H9 (cell line): ENCODE data around the gene ZNF124. TPM values are rescaled to one million over a fixed set of nuclear protein-coding genes. Genes with fewer than 3 reads are reported as not detected.

Experiments used
- DNase-seq: peaks from one replicate; pipeline ENCODE4 v3.0.0-alpha.2; 2017
- H2AFZ ChIP-seq: one replicate; pipeline ENCODE4 v1.6.1; 2013; ENCODE audit warnings: mild to moderate bottlenecking, low read length, control low read depth, moderate library complexity
- H2AK5ac ChIP-seq: 2 replicates; pipeline ENCODE4 v1.6.1; 2013; ENCODE audit warnings: low read length, control low read depth, mixed read lengths; ENCODE audit not compliant: insufficient read length
- H2BK120ac ChIP-seq: one replicate; pipeline ENCODE4 v1.6.1; 2013; ENCODE audit warnings: low read depth, mild to moderate bottlenecking, low read length, control low read depth, inconsistent platforms; ENCODE audit not compliant: poor library complexity, severe bottlenecking
- H2BK12ac ChIP-seq: 2 replicates; pipeline ENCODE4 v1.6.1; 2013; ENCODE audit warnings: low read length, control low read depth, mixed read lengths, low read depth; ENCODE audit not compliant: insufficient read length
- H2BK15ac ChIP-seq: 2 replicates; pipeline ENCODE4 v1.6.1; 2013; ENCODE audit warnings: low read depth, low read length, control low read depth
- H2BK20ac ChIP-seq: one replicate; pipeline ENCODE4 v1.6.1; 2013; ENCODE audit warnings: low read depth, mild to moderate bottlenecking, low read length, control low read depth, inconsistent platforms; ENCODE audit not compliant: poor library complexity, severe bottlenecking
- H2BK5ac ChIP-seq: 2 replicates; pipeline ENCODE4 v1.6.1; 2013; ENCODE audit warnings: low read length, control low read depth, mixed read lengths; ENCODE audit not compliant: insufficient read length
- H3K14ac ChIP-seq: 2 replicates; pipeline ENCODE4 v1.6.1; 2013; ENCODE audit warnings: low read length, control low read depth; ENCODE audit not compliant: insufficient read depth
- H3K18ac ChIP-seq: 2 replicates; pipeline ENCODE4 v1.6.1; 2013; ENCODE audit warnings: low read depth, mild to moderate bottlenecking, mixed read lengths, low read length, control low read depth; ENCODE audit not compliant: insufficient read length
- H3K23ac ChIP-seq: 2 replicates; pipeline ENCODE4 v1.6.1; 2013; ENCODE audit warnings: low read length, control low read depth, mixed read lengths, low read depth; ENCODE audit not compliant: insufficient read length
- H3K23me2 ChIP-seq: 2 replicates; pipeline ENCODE4 v1.6.1; 2013; ENCODE audit warnings: low read depth, mild to moderate bottlenecking, mixed read lengths, low read length, control low read depth; ENCODE audit not compliant: insufficient read length, poor library complexity, severe bottlenecking
- H3K27ac ChIP-seq: 2 replicates; pipeline ENCODE4 v1.5.1; 2013; ENCODE audit warnings: low read length, control low read depth, mixed read lengths, low read depth; ENCODE audit not compliant: insufficient read length
- H3K27me3 ChIP-seq: 2 replicates; pipeline ENCODE4 v1.6.1; 2013; ENCODE audit warnings: low read length, control low read depth, inconsistent platforms; ENCODE audit not compliant: insufficient read depth
- H3K4ac ChIP-seq: 2 replicates; pipeline ENCODE4 v1.6.1; 2013; ENCODE audit warnings: low read depth, mild to moderate bottlenecking, control low read depth, inconsistent platforms, low read length, moderate library complexity
- H3K4me1 ChIP-seq: 2 replicates; pipeline ENCODE4 v1.6.1; 2013; ENCODE audit warnings: low read length, control low read depth, inconsistent platforms; ENCODE audit not compliant: insufficient read depth
- H3K4me2 ChIP-seq: 2 replicates; pipeline ENCODE4 v1.6.1; 2013; ENCODE audit warnings: low read length, control low read depth, mixed read lengths; ENCODE audit not compliant: insufficient read length, insufficient read depth
- H3K56ac ChIP-seq: 2 replicates; pipeline ENCODE4 v1.6.1; 2013; ENCODE audit warnings: low read depth, mild to moderate bottlenecking, mixed read lengths, low read length, control low read depth; ENCODE audit not compliant: insufficient read length
- H3K79me1 ChIP-seq: 2 replicates; pipeline ENCODE4 v1.6.1; 2013; ENCODE audit warnings: low read depth, mild to moderate bottlenecking, moderate library complexity, low read length, control low read depth, inconsistent platforms; ENCODE audit not compliant: insufficient read depth, poor library complexity, severe bottlenecking
- H3K79me2 ChIP-seq: 2 replicates; pipeline ENCODE4 v1.6.1; 2013; ENCODE audit warnings: low read length, control low read depth, inconsistent platforms; ENCODE audit not compliant: insufficient read depth
- H3K9ac ChIP-seq: 2 replicates; pipeline ENCODE4 v1.6.1; 2013; ENCODE audit warnings: low read length, control low read depth, mixed read lengths; ENCODE audit not compliant: insufficient read length; ENCODE audit errors: extremely low read depth
- H3K9me3 ChIP-seq: one replicate; pipeline ENCODE4 v1.6.1; 2013; ENCODE audit warnings: low read depth, low read length, inconsistent platforms; ENCODE audit not compliant: control insufficient read depth
- H3T11ph ChIP-seq: one replicate; pipeline ENCODE4 v1.6.1; 2013; ENCODE audit warnings: mild to moderate bottlenecking, low read length, control low read depth, inconsistent platforms
- H4K20me1 ChIP-seq: one replicate; pipeline ENCODE4 v1.6.1; 2013; ENCODE audit not compliant: control insufficient read depth, insufficient read length, insufficient read depth
- H4K5ac ChIP-seq: 2 replicates; pipeline ENCODE4 v1.6.1; 2013; ENCODE audit warnings: low read depth, mild to moderate bottlenecking, mixed read lengths, low read length, control low read depth; ENCODE audit not compliant: insufficient read length
- H4K8ac ChIP-seq: replicated peaks from 2 replicates; pipeline ENCODE4 v1.6.1; 2013; ENCODE audit warnings: low read length, control low read depth, mixed read lengths, low read depth; ENCODE audit not compliant: insufficient read length
- H4K91ac ChIP-seq: 2 replicates; pipeline ENCODE4 v1.6.1; 2013; ENCODE audit warnings: low read depth, mild to moderate bottlenecking, moderate library complexity, mixed read lengths, low read length, control low read depth; ENCODE audit not compliant: insufficient read length
- H3K27ac Mint-ChIP-seq, 3 experiments: 2 replicates in 2 of 3; 3 replicates in 1 of 3; pipeline ENCODE4 v1.8.0; 2020 to 2021; ENCODE audit warnings: mixed read lengths in 3 of 3, mild to moderate bottlenecking in 1 of 3, moderate library complexity in 1 of 3
- H3K27me3 Mint-ChIP-seq: 2 replicates; pipeline ENCODE4 v1.8.0; 2021; ENCODE audit warnings: low read depth, mild to moderate bottlenecking, moderate library complexity, mixed read lengths
- H3K36me3 Mint-ChIP-seq, 3 experiments: 2 replicates in 2 of 3; 3 replicates in 1 of 3; pipeline ENCODE4 v1.8.0; 2020 to 2021; ENCODE audit warnings: low read depth in 3 of 3, mixed read lengths in 3 of 3; ENCODE audit not compliant: insufficient read depth in 1 of 3
- H3K4me1 Mint-ChIP-seq, 2 experiments: 2 replicates each; pipeline ENCODE4 v1.8.0; 2020; ENCODE audit warnings: mixed read lengths in 2 of 2
- H3K4me3 Mint-ChIP-seq, 2 experiments: 2 replicates in 1 of 2; 3 replicates in 1 of 2; pipeline ENCODE4 v1.8.0; 2020 to 2021; ENCODE audit warnings: mild to moderate bottlenecking in 2 of 2, mixed read lengths in 2 of 2, moderate library complexity in 1 of 2
- H3K9me3 Mint-ChIP-seq, 2 experiments: 2 replicates in 1 of 2; 3 replicates in 1 of 2; pipeline ENCODE4 v1.8.0; 2020; ENCODE audit warnings: mild to moderate bottlenecking in 2 of 2, mixed read lengths in 2 of 2, moderate library complexity in 1 of 2
- WGBS: extraction: QIAGEN DNeasy Blood & Tissue Kit; methylation state at CpG from one replicate; pipeline ENCODE4 v1.1.7; 2013; ENCODE audit warnings: missing lambda C conversion rate, low lambda C conversion rate, mixed read lengths; ENCODE audit not compliant: insufficient read length; ENCODE audit errors: extremely low coverage; 5-methylcytosine and 5-hydroxymethylcytosine counted together
- total RNA-seq: library from RNA; stranded (reverse); gene quantifications from 2 replicates; pipeline ENCODE4 v1.2.1, GENCODE V29; 2021
- TF ChIP-seq, protein P1 (sequence below): fragments of 200-600 bp; sonication (generic); conservative IDR thresholded peaks from 3 replicates; pipeline ENCODE4 v1.8.0; 2021; ENCODE audit warnings: antibody characterized with exemption, mild to moderate bottlenecking

ZNF124 gene
- total RNA-seq, 1 experiment from 2014 or later = 50.6 TPM

DNA sequence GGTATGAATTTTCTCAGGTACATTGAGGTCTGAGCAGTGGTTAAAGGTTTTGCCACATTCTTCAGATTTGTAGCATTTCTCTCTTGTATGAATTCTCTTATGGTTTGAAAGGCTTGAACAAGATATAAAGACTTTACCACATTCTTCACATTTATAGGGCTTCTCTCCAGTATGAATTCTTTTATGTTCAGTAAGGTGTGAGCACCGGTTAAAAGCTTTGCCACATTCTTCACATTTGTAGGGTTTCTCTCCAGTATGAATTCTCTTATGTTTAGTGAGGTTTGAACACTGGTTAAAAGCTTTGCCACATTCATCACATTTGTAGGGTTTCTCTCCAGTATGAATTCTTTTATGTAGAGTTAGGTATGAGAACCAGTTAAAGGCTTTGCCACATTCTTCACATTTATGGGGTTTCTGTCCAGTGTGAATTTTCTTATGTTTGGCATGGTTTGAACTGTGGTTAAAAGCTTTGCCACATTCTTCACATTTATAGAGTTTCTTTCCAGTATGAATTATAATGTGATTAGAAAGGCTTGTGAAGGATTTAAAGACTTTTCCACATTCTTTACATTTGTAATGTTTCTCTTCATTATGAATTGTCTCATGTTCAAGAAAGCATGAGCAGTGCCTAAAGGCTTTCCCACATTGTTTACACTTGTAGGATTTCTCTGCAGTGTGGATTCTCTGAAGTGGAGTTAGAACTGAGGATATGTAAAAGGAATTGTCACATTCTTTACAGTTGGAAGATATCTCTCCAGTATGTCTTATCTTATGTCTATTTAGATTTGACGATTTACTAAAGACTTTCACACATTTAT lies 18.4 kb upstream of the ZNF124 start:
- Histone ChIP-seq H3K56ac (no peak overlapping the region), H3K9ac (no peak overlapping the region), H3K27me3 (no peaks in the 10 kb centered on the region), H2BK5ac (no peak overlapping the region), H2BK120ac (no peak overlapping the region), H2BK12ac (no peak overlapping the region), H3K18ac (no peak overlapping the region), H2BK20ac (no peak overlapping the region), H3K4me1 (no peaks in the 10 kb centered on the region), H2AK5ac (no peak overlapping the region), H4K91ac (no peak overlapping the region), H3K79me1 (no peaks in the 10 kb centered on the region), H3K23me2 (no peaks in the 10 kb centered on the region), H3K4ac (no peak overlapping the region), H3K4me2 (no peak overlapping the region), H2AFZ (no peak overlapping the region), H3T11ph (no peak overlapping the region), H3K9me3 (peaks cover 21% of the 10 kb centered on the region), H3K27ac (no peak overlapping the region), H3K23ac (no peak overlapping the region), H4K8ac (no peak overlapping the region), H3K79me2 (no peaks in the 10 kb centered on the region), H2BK15ac (no peak overlapping the region), H4K20me1 (no peaks in the 10 kb centered on the region), H3K14ac (no peak overlapping the region), H4K5ac (no peak overlapping the region)
- H3K9me3 Mint-ChIP-seq = peaks cover 45 to 59% of the 10 kb centered on the region in 2 experiments
- no peaks in the 10 kb centered on the region for H3K4me1 Mint-ChIP-seq
- TF ChIP-seq, protein P1, sequence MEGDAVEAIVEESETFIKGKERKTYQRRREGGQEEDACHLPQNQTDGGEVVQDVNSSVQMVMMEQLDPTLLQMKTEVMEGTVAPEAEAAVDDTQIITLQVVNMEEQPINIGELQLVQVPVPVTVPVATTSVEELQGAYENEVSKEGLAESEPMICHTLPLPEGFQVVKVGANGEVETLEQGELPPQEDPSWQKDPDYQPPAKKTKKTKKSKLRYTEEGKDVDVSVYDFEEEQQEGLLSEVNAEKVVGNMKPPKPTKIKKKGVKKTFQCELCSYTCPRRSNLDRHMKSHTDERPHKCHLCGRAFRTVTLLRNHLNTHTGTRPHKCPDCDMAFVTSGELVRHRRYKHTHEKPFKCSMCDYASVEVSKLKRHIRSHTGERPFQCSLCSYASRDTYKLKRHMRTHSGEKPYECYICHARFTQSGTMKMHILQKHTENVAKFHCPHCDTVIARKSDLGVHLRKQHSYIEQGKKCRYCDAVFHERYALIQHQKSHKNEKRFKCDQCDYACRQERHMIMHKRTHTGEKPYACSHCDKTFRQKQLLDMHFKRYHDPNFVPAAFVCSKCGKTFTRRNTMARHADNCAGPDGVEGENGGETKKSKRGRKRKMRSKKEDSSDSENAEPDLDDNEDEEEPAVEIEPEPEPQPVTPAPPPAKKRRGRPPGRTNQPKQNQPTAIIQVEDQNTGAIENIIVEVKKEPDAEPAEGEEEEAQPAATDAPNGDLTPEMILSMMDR = no peak
- no peak overlapping the region for H3K4me3 Mint-ChIP-seq
- no peak overlapping the region for H3K27ac Mint-ChIP-seq
- no CpG with 5 or more reads among the region's 2 CpGs for WGBS
- no peaks in the 10 kb centered on the region for H3K27me3 Mint-ChIP-seq
- no peak for DNase-seq
- peaks cover 65 to 70% (median 70%) of the 10 kb centered on the region in 3 experiments for H3K36me3 Mint-ChIP-seq
